SJCRH30 (cell line): ENCODE measurements around the gene ZSCAN20. TPM values are rescaled to one million over a fixed set of nuclear protein-coding genes. Genes with fewer than 3 reads are reported as not detected.
A peak's percentile ranks its signal among the peaks of the same experiment; 100 is the strongest.

Experiments used
- DNase-seq, 2 experiments: peaks; one replicate each; pipeline ENCODE4 v3.0.0-alpha.2; 2015 to 2020
- H3K27ac ChIP-seq: fragments of 250-450 bp; sonication (Bioruptor Pico); 2 replicates; pipeline ENCODE4 v1.5.1; 2020; ENCODE audit warnings: mild to moderate bottlenecking, moderate library complexity
- H3K27me3 ChIP-seq: fragments of 250-450 bp; sonication (Bioruptor Pico); 2 replicates; pipeline ENCODE4 v1.5.1; 2020; ENCODE audit warnings: mild to moderate bottlenecking, moderate library complexity
- H3K36me3 ChIP-seq: fragments of 250-450 bp; sonication (Bioruptor Pico); 2 replicates; pipeline ENCODE4 v1.5.1; 2020; ENCODE audit warnings: mild to moderate bottlenecking, moderate library complexity
- H3K4me1 ChIP-seq: fragments of 250-450 bp; sonication (Bioruptor Pico); 2 replicates; pipeline ENCODE4 v1.5.1; 2020; ENCODE audit warnings: mild to moderate bottlenecking, moderate library complexity
- H3K4me3 ChIP-seq: fragments of 250-450 bp; sonication (Bioruptor Pico); 2 replicates; pipeline ENCODE4 v1.5.1; 2020; ENCODE audit warnings: mild to moderate bottlenecking, moderate library complexity
- H3K9me3 ChIP-seq: fragments of 250-450 bp; sonication (Bioruptor Pico); replicated peaks from 2 replicates; pipeline ENCODE4 v1.5.1; 2020; ENCODE audit warnings: mild to moderate bottlenecking, moderate library complexity
- total RNA-seq: library from RNA; depleted of rRNA; stranded (reverse); fragments of >200 nt; shearing (Covaris generic); gene quantifications from 2 replicates; pipeline ENCODE4 v1.2.3, GENCODE V29; 2014

ZSCAN20 gene
- total RNA-seq, 1 experiment from 2014 or later, result 9.4 TPM

DNA sequence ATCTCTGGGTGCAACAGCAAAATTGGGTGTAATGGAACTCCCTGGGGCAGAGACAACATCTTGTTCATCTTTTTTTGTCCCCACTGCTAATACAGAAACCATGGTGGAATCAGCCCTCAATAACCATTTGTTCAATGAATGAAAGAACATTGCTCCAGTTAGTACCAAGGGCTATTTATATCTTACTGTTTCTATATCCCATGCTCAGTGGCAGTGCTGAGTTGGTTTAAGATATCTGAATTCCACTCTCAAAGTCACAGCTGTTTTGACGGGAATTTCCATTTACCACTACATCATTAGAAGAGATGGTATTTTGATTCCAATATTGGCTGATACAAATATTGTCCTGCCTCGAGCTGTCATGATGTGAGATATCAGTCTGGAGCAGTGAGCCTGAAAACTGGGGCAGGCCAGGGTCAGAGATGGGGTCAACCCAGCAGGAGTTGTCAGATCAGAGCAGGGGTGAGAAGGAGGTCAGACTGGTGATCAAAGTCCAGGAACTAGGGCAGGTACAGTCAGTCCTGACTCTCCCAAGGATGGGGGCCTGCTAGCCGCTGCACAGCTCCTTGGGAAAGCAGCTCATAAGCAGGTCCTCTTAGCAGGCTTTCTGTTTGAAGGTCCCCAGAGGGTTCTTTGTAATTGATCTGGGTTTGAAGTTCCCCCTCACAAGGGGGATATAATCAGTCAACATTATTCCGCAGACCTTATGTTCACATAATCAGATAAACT lies 35.7 kb upstream of the ZSCAN20 start:
- Histone ChIP-seq H3K4me1 (peaks cover 41% of the 10 kb centered on the region), H3K9me3 (no peaks in the 10 kb centered on the region), H3K27ac (no peak overlapping the region), H3K36me3 (no peaks in the 10 kb centered on the region), H3K27me3 (no peaks in the 10 kb centered on the region), H3K4me3 (no peak overlapping the region)
- no peak for DNase-seq

DNA sequence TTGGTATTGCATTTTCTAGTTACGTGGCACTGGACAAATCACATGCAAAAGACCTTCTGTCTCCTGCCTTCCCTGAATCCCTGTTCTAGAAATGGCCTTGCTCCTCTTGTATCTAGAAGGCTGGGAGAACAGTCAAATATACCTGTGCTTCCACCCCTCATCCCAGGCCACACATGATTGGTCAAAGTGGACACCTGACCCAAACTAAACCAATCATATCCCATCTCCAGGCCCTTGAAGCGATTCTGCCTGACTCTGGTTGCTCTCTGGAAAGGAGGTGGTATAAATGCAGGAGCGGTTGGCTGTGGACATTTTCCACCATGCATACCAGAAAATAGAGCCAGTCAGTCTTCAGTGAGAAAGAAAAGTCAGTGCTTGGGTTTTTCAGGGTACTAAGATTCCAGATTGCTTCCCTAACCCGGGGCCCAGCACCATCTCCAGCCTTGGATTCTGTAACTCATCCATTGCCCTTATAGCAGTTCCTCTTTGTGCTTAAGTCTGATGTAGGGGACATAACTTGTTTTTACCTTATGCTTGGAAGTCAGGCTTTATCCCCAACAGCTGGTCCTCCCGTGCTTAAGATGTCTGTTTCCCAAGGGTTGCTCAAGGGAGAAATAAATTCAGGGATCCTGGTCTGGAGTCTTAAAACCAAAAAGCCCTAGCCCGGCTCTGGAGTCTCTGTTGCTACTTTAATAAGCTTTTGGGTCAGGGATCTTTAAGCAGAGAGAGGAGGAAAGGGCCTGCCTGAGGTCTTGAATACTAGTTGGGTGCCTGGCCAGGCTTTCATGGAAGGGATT lies 33.9 kb upstream of the ZSCAN20 start:
- Histone ChIP-seq H3K9me3 (no peaks in the 10 kb centered on the region), H3K4me1 (peaks cover 53% of the 10 kb centered on the region), H3K4me3 (no peak overlapping the region), H3K36me3 (no peaks in the 10 kb centered on the region), H3K27me3 (no peaks in the 10 kb centered on the region), H3K27ac (no peak overlapping the region)
- DNase-seq, result no peak

DNA sequence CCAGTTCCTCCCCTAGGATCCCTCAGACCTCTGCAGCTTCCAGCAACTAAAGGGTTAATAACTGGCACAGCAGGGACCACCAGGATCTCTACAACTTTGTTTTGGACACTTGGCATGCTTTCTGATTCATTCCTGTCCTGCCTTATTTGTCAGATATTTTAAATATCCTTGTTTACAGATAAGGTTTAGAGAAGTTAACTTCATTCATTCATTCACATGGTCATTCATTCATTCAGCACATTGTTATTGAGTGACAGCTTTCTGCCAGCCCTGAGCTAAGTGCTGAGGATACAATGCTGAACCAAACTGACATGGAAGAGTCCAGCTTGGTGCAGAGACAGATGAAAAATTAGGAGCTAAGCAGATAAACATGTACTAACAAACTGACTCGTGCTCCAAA lies 32.8 kb upstream of the ZSCAN20 start:
- no peak overlapping the region for H3K27ac ChIP-seq
- H3K4me1 ChIP-seq, result peaks cover 45% of the 10 kb centered on the region
- no peak overlapping the region for H3K4me3 ChIP-seq
- DNase-seq, result no peak
- no peaks in the 10 kb centered on the region for H3K27me3 ChIP-seq
- H3K36me3 ChIP-seq, result no peaks in the 10 kb centered on the region
- H3K9me3 ChIP-seq, result no peaks in the 10 kb centered on the region

DNA sequence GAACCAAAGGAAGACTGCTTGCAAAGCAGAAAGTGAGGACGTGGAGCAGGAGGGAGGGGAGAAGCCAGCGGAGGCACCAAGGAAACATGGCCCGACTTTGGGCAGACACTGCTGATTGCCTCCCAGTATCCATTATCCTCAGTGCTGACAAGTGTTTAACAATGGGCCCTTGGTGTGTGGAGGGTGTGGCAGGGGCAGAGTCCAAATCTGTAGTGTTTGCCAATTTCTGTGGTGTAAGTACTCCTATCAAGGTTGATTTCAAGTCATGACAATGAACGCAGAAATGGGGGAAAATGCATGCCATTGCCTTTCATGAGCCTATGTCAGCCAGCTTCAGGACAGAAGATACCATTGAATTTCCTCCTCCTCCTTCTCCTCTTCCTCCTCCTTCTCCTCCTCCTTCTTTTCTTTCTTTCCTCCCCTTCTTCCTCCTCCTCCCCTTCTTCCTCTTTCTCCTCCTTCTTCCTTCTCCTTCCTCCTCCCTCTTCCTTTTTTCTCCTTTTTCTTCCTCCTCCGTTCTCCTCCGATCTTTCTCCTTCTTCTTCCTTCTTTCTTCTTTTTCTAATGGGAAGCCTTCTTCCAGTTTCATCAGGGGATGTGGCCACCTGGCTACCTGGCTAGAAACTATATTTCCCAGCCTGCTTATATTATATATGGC lies 31.2 kb upstream of the ZSCAN20 start:
- Histone ChIP-seq H3K36me3 (no peaks in the 10 kb centered on the region), H3K4me1 (peaks cover 32% of the 10 kb centered on the region), H3K9me3 (no peaks in the 10 kb centered on the region), H3K27me3 (no peaks in the 10 kb centered on the region), H3K4me3 (no peak overlapping the region), H3K27ac (no peak overlapping the region)
- no peak for DNase-seq

DNA sequence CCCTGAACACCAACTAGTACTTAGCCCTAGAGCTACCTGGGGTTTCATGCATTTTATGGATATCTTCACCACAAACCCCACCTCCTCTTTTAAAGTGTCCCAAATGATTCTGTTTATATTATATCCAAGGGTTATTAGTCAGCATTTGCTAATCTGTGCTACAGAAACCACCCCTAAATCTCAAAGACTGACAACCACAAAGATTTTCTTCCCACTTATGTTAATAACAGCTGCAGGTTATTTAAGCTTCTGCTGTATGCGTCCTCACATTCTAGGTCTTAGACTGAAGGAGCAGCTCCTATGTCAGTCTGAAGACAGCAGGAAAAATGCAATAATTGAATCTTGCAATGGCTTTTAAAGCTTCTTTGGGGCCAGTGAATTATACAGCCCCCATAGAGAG lies 30.3 kb upstream of the ZSCAN20 start:
- peak in 1 of 2 experiments; percentile 70 for DNase-seq
- Histone ChIP-seq H3K4me1 (peaks cover 24% of the 10 kb centered on the region), H3K36me3 (no peaks in the 10 kb centered on the region), H3K27me3 (no peaks in the 10 kb centered on the region), H3K9me3 (no peaks in the 10 kb centered on the region), H3K27ac (no peak overlapping the region), H3K4me3 (no peak overlapping the region)

DNA sequence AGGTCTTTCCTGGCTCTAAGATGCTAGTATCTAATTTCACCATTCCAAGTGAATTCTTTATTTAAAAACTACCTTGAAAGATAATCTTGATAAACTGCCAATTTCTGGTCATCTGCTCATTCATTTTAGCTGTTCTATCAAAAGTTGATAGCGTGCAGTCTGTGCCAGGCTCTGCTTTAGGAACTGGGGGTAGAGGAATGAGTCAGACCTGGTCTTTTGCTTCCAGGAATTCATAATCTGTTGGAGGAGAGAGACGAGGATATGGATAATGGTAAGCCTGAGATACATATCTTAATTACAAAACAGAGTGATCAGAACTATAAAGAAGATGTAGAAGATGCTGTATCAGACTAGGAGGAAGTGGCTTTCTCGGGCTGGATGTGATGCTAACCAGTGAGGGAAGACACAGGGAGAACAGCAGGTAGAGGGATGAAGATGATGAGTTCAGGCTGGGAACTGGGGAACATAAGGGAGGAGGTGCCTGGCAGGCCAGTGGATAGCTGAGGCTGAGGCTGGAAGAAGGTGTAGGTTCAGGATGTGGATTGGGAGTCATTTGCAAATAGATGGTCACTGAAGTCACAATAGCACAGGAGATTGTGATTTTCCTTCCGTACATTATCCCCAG lies 29.3 kb upstream of the ZSCAN20 start:
- Histone ChIP-seq H3K27me3 (no peaks in the 10 kb centered on the region), H3K9me3 (no peaks in the 10 kb centered on the region), H3K4me3 (no peak overlapping the region), H3K4me1 (peaks cover 24% of the 10 kb centered on the region), H3K36me3 (no peaks in the 10 kb centered on the region), H3K27ac (no peak overlapping the region)
- DNase-seq, result no peak

DNA sequence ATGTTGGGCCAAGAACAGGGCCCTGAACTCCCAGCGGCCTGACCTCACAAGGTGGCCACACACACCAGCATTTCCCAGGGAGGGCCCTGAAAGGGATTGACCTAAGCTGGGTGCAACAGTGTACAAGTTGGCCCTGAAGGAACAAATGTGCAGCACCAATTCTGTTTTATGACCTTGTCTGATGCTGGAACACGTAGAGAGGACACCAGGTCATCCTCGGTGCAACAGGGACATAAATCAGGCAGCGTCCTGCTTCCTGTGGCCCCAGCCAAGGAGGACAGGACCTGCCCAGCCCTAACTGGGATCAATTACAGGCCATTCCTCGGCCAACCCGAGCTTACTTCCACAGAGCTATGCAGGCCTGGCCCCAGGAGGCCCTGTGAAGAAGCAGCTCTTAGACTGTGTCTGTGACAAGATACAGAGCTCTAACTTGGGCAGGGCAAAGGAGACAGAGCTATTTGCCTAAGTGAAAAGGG lies 28.7 kb upstream of the ZSCAN20 start:
- Histone ChIP-seq H3K4me3 (no peak overlapping the region), H3K36me3 (no peaks in the 10 kb centered on the region), H3K27ac (no peak overlapping the region), H3K27me3 (peaks cover under 1% of the 10 kb centered on the region; the same call in 1 of the 2 replicates), H3K4me1 (peaks cover 24% of the 10 kb centered on the region), H3K9me3 (no peaks in the 10 kb centered on the region)
- DNase-seq, result no peak

DNA sequence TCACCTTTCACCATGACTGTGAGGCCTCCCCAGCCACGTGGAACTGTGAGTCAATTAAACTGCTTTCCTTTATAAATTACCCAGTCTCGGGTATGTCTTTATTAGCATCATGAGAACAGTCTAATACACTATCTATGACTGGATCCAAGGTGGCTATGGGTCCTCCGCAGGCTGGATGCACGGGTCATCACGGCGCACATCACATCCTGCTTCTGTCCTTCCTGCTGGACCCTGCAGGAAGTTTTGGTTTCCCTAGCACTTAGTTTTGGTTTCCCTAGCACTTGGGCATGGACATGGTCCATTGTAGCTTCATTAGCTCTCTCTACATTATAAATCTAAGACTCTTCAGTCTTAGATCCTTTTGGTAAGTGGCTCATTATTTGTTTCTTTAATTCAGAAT lies 27.3 kb upstream of the ZSCAN20 start:
- peaks cover 24% of the 10 kb centered on the region for H3K4me1 ChIP-seq
- peaks cover 2% of the 10 kb centered on the region; the same call in 1 of the 2 replicates for H3K27me3 ChIP-seq
- no peaks in the 10 kb centered on the region for H3K9me3 ChIP-seq
- no peak for DNase-seq
- H3K36me3 ChIP-seq, result no peaks in the 10 kb centered on the region
- no peak overlapping the region for H3K27ac ChIP-seq
- H3K4me3 ChIP-seq, result no peak overlapping the region

DNA sequence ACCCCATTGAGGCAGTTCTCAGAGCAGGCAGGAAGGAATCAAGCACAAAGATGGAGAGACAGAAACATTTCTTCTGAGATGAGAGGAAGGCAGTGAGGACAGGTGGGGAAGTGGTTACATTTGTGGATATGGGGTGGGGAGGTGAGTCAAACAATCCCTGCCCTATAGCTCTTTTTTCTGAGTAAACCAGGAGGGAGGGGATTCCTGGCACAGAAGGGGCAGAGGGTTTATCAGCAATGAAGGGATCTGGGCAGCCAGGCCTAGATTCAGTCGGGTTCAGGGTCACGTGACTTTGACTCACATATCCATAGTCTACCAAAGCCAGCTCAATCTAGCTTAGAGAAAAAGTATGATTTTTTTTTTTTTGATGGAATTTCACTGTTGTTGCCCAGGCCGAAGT lies 25.9 kb upstream of the ZSCAN20 start:
- no peaks in the 10 kb centered on the region for H3K9me3 ChIP-seq
- H3K27me3 ChIP-seq, result peaks cover 2% of the 10 kb centered on the region; the same call in 1 of the 2 replicates
- no peak overlapping the region for H3K27ac ChIP-seq
- no peak overlapping the region for H3K4me3 ChIP-seq
- no peak for DNase-seq
- no peaks in the 10 kb centered on the region for H3K36me3 ChIP-seq
- peaks cover 21% of the 10 kb centered on the region for H3K4me1 ChIP-seq

DNA sequence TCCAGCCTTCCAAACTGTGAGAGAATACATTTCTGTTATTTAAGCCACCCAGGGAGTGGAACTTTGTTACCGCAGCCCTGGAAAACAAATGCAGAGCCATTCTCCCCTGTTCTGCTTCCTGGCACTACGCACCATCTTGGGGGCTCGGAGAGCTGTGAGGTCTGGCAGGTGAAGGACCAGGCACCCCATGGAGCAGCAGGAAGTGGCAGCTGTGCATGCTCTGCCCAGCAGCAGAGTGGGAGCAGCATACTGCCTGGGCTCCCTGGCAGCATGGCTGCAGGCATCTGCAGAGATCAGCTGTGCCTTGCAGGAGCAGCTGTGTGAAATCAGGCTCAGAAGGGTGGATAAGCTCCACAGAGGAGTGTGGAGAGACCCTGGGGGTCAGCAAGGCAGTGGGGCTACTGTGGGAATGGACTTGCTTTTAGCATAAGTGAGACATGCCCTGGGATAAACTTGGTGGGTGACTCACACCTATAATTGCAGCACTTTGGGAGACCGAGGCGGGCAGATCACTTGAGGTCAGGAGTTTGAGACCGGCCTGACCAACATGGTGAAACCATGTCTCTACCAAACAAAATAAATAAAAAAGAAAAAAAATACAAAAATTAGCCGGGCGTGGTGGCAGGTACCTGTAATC lies 17.7 kb upstream of the ZSCAN20 start:
- DNase-seq, result peak; percentile 71 to 77

DNA sequence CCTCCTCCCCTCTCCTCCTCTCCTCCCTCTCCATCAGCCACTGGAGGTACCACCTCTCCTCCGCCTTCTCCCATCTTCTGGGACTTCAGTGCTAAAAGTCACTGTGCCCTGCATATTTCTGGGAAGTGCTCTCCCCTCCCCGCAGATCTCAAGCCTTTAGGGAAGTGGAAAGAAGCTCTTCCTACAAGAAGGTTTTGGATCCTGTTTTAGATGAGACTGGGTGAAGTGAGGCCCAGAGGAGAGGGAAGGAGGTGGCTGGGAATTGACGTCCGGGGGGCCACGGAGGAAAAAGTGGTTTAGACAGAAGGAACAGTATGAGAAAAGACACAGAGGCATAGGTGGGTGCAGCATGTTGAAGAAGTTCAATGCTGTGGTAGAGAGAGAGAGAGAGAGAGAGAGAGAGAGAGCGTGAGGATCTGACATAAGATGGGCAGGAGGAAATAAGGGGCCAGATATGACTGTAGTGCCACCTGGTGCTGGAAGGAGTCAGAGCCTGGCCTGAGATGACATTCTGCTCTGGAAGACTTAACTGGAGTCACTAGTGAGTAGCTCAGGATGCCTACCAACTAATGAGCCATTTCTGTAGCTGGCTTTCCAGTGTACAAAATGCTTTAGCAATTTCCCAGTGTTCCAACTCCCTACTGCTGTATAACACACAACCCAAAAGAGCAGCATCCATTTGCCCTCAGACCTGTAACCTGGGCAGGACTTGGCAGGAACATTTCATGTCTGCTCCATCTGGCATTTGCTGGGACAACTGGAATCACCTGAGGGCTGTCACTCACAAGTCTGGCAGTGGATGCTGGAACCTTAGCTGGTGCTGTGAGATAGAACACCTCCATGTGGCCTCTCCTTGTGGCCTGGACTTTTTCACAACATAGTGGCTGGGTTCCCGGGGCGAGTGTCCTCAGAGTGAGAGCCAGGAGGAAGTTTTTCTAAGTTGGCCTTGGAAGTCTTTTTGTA lies 16.6 kb upstream of the ZSCAN20 start:
- Histone ChIP-seq H3K4me3 (no peak overlapping the region), H3K9me3 (no peaks in the 10 kb centered on the region), H3K4me1 (peaks cover 21% of the 10 kb centered on the region), H3K36me3 (no peaks in the 10 kb centered on the region), H3K27me3 (no peaks in the 10 kb centered on the region), H3K27ac (no peak overlapping the region)
- DNase-seq, result peak; percentile 77 to 88

More for the DNA sequence above, 17.7 kb upstream of the ZSCAN20 start:
- Histone ChIP-seq H3K36me3 (no peaks in the 10 kb centered on the region), H3K4me3 (no peak overlapping the region), H3K27ac (no peak overlapping the region; the same call in 1 of the 2 replicates), H3K27me3 (no peaks in the 10 kb centered on the region), H3K4me1 (peaks cover 21% of the 10 kb centered on the region), H3K9me3 (no peaks in the 10 kb centered on the region)

DNA sequence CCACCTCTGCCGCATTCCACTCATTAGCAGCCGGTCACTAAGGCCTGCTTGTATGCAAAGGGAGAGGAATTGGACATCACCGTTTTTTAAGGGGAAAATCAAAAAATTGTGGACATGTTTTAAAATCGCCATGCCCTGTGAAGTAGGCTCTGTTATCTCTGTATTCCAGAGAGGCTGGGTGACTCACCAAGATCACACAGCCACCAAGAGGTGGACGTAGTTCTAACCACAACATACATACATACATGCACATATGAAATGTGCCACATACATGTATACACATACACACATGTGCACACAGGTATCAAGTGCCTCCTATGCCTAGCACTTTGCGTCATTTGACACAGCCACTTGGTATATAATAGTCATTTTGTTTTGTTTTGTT lies 16.0 kb upstream of the ZSCAN20 start:
- H3K9me3 ChIP-seq, result no peaks in the 10 kb centered on the region
- peaks cover 21% of the 10 kb centered on the region for H3K4me1 ChIP-seq
- no peak for DNase-seq
- H3K4me3 ChIP-seq, result no peak overlapping the region
- H3K36me3 ChIP-seq, result no peaks in the 10 kb centered on the region
- H3K27ac ChIP-seq, result no peak overlapping the region
- H3K27me3 ChIP-seq, result no peaks in the 10 kb centered on the region

DNA sequence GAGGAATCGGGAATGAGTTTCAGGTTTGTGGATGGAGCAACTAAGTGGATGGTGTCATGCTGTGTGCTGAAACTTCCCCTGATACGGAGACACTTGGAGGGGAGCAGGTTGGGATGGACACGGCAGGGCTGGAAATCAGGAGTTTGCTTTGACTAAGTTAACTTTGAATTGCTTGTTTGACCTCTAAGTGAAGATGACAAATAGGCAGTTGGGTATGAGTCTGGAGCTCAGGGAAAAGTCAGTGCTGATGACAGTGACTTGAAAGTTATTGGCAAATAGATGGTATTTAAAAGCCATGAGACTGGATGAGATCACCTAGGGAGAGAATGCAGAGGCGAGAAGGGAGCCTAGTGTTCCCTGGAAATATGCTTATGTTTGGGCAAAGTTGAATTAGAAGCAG lies 12.8 kb upstream of the ZSCAN20 start:
- no peak overlapping the region for H3K4me3 ChIP-seq
- no peaks in the 10 kb centered on the region for H3K9me3 ChIP-seq
- no peak overlapping the region for H3K27ac ChIP-seq
- H3K27me3 ChIP-seq, result no peaks in the 10 kb centered on the region
- no peak for DNase-seq
- H3K36me3 ChIP-seq, result no peaks in the 10 kb centered on the region
- H3K4me1 ChIP-seq, result peaks cover 14% of the 10 kb centered on the region
